OCI-LY1 (cell line): ENCODE measurements around the gene ZFPM1.

Source experiments
- EZH2 ChIP-seq: fragments of 200-600 bp; sonication (generic), shearing (Covaris generic); IDR thresholded peaks from 2 replicates; pipeline ENCODE4 v1.8.0; 2017; ENCODE audit warnings: borderline replicate concordance, mixed run types, mild to moderate bottlenecking, antibody characterized with exemption, low read length, moderate library complexity, mixed read lengths
- TF ChIP-seq, protein P1 (sequence below): fragments of 200-600 bp; sonication (generic), shearing (Covaris generic); IDR thresholded peaks from 2 replicates; pipeline ENCODE4 v1.5.1; 2017; ENCODE audit warnings: mild to moderate bottlenecking, antibody characterized with exemption, low read length, moderate library complexity, mixed read lengths

DNA sequence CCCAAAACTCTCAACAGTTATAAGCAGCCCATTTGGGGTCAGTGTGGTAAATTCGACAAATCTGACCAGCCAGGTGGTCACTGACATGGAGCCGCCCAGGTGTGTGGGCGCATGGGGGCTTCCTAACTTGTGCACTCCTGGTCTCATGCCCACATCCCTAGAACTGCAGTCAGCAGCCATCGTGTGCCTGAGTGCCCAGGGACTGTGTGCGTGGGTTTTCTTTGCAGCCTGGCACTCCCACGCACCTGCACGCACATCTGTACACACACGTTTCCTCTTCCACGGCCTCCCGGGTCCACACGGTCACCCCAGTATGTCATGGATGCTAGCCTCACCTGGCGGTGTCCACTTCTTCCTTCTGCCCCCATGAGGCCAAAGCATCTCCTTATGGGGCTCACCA, 78.3 kb downstream of the ZFPM1 start:
- TF ChIP-seq, protein P1, sequence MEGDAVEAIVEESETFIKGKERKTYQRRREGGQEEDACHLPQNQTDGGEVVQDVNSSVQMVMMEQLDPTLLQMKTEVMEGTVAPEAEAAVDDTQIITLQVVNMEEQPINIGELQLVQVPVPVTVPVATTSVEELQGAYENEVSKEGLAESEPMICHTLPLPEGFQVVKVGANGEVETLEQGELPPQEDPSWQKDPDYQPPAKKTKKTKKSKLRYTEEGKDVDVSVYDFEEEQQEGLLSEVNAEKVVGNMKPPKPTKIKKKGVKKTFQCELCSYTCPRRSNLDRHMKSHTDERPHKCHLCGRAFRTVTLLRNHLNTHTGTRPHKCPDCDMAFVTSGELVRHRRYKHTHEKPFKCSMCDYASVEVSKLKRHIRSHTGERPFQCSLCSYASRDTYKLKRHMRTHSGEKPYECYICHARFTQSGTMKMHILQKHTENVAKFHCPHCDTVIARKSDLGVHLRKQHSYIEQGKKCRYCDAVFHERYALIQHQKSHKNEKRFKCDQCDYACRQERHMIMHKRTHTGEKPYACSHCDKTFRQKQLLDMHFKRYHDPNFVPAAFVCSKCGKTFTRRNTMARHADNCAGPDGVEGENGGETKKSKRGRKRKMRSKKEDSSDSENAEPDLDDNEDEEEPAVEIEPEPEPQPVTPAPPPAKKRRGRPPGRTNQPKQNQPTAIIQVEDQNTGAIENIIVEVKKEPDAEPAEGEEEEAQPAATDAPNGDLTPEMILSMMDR: no peak
- no peak for TF ChIP-seq EZH2
